Neural progenitor cell (in vitro differentiated cells): Measurements from ENCODE around the gene ZNF687. TPM values are rescaled to one million over a fixed set of nuclear protein-coding genes. Genes with fewer than 3 reads are reported as not detected.

Experiments used
- DNase-seq: peaks from one replicate; pipeline ENCODE4 v3.0.0-alpha.2; 2016; ENCODE audit warnings: low spot score
- H2AFZ ChIP-seq: fragments of 200-600 bp; sonication (generic); replicated peaks from 2 replicates; pipeline ENCODE4 v1.6.1; 2016; ENCODE audit warnings: antibody characterized with exemption
- H3F3A ChIP-seq: fragments of 200-600 bp; sonication (generic); 2 replicates; pipeline ENCODE4 v1.6.1; 2016; ENCODE audit warnings: antibody characterized with exemption, low read depth
- H3K27ac ChIP-seq: fragments of 200-600 bp; sonication (generic); 2 replicates; pipeline ENCODE4 v1.5.1; 2016; ENCODE audit warnings: mild to moderate bottlenecking
- H3K27me3 ChIP-seq: fragments of 200-600 bp; sonication (generic); 2 replicates; pipeline ENCODE4 v1.6.1; 2016; ENCODE audit warnings: mild to moderate bottlenecking, moderate library complexity
- H3K36me3 ChIP-seq: fragments of 200-600 bp; sonication (generic); 2 replicates; pipeline ENCODE4 v1.5.1; 2016
- H3K4me1 ChIP-seq: fragments of 200-600 bp; sonication (generic); 2 replicates; pipeline ENCODE4 v1.6.1; 2016; ENCODE audit warnings: mixed run types
- H3K4me2 ChIP-seq: fragments of 200-600 bp; sonication (generic); 2 replicates; pipeline ENCODE4 v1.6.1; 2016
- H3K4me3 ChIP-seq: fragments of 200-600 bp; sonication (generic); 2 replicates; pipeline ENCODE4 v1.5.1; 2016
- H3K79me2 ChIP-seq: fragments of 200-600 bp; sonication (generic); 2 replicates; pipeline ENCODE4 v1.6.1; 2016; ENCODE audit warnings: low read depth
- H3K9ac ChIP-seq: fragments of 200-600 bp; sonication (generic); 2 replicates; pipeline ENCODE4 v1.6.1; 2016
- H3K9me3 ChIP-seq: fragments of 200-600 bp; sonication (generic); 2 replicates; pipeline ENCODE4 v1.5.1; 2016; ENCODE audit warnings: low read depth
- H4K20me1 ChIP-seq: fragments of 200-600 bp; sonication (generic); 2 replicates; pipeline ENCODE4 v1.6.1; 2016; ENCODE audit warnings: low read depth
- H3K27ac Mint-ChIP-seq: 3 replicates; pipeline ENCODE4 v1.8.0; 2021; ENCODE audit warnings: mixed read lengths
- H3K27me3 Mint-ChIP-seq: 2 replicates; pipeline ENCODE4 v1.8.0; 2022; ENCODE audit warnings: low read depth, mild to moderate bottlenecking, inconsistent platforms, moderate library complexity, mixed read lengths; ENCODE audit not compliant: insufficient read depth
- H3K36me3 Mint-ChIP-seq: 3 replicates; pipeline ENCODE4 v1.8.0; 2021; ENCODE audit warnings: mixed read lengths
- H3K4me1 Mint-ChIP-seq: 3 replicates; pipeline ENCODE4 v1.8.0; 2021; ENCODE audit warnings: mixed read lengths
- H3K4me3 Mint-ChIP-seq: 3 replicates; pipeline ENCODE4 v1.8.0; 2021; ENCODE audit warnings: mild to moderate bottlenecking, moderate library complexity, mixed read lengths
- H3K9me3 Mint-ChIP-seq: 3 replicates; pipeline ENCODE4 v1.8.0; 2020; ENCODE audit warnings: mixed read lengths
- EZH2 ChIP-seq: fragments of 200-600 bp; sonication (generic); IDR thresholded peaks from 2 replicates; pipeline ENCODE4 v1.6.1; 2017; ENCODE audit warnings: antibody characterized with exemption, mild to moderate bottlenecking, moderate library complexity
- EZH2phosphoT487 ChIP-seq: fragments of 200-600 bp; sonication (generic); IDR thresholded peaks from 2 replicates; pipeline ENCODE4 v1.6.1; 2017; ENCODE audit warnings: antibody characterized with exemption
- total RNA-seq: library from RNA; depleted of rRNA; stranded (reverse); fragments of >200 nt; gene quantifications from 2 replicates; pipeline ENCODE4 v1.2.3, GENCODE V29; 2015; ENCODE audit warnings: low replicate concordance
- TF ChIP-seq, protein P1 (sequence below): fragments of 200-600 bp; sonication (generic); IDR thresholded peaks from 2 replicates; pipeline ENCODE4 v1.5.1; 2017; ENCODE audit warnings: antibody characterized with exemption, mild to moderate bottlenecking

The ZNF687 gene
- total RNA-seq, 1 donor from 2014 or later, result 20.2 TPM

DNA sequence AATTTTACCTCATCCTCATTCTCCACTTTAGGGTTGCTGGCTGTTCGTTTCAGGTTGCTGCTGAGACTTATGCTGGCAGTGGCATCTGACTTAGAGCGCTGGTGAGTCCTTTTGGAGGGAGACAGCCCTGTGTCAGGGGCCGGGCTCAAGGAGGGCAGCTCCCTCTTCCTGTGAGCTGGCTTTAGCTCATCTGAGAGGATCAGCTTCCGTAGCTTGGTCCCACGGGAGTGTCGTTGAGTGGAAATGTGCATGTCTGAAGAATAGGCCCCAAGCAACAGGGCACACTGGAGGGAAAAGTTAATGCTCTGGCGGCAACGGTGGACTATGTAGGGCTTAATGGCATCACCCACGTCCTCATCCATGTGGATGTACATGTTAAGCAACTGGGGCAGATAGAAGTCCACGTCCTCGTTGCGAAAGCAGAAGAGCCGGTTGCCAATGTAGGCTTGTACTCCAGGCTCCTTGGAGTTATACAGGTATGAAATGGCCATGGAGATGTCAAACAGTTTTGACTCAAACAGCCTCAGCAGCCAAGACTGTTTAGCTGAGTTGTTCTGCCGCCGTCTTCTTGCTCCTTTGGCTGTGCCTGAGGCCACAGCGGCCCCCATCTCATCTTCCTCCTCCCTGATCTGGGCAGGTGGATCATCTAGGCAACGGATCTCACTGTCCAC is 33.6 kb downstream of the ZNF687 start:
- H3K4me3 Mint-ChIP-seq, result no peak overlapping the region
- no peak overlapping the region for H3K27ac Mint-ChIP-seq
- Histone ChIP-seq H3K9ac (no peak overlapping the region), H3K79me2 (peaks cover 7% of the 10 kb centered on the region), H3K27me3 (no peaks in the 10 kb centered on the region), H3K27ac (no peak overlapping the region), H3K4me3 (no peak overlapping the region), H4K20me1 (peaks cover 4% of the 10 kb centered on the region), H3K4me1 (peaks cover 3% of the 10 kb centered on the region), H3F3A (peaks cover 1% of the 10 kb centered on the region), H3K9me3 (no peaks in the 10 kb centered on the region), H2AFZ (no peak overlapping the region), H3K36me3 (peaks cover 3% of the 10 kb centered on the region), H3K4me2 (no peak overlapping the region)
- H3K36me3 Mint-ChIP-seq, result peaks cover 32% of the 10 kb centered on the region
- no peaks in the 10 kb centered on the region for H3K9me3 Mint-ChIP-seq
- no peak for TF ChIP-seq EZH2
- TF ChIP-seq EZH2phosphoT487, result no peak
- TF ChIP-seq, protein P1, sequence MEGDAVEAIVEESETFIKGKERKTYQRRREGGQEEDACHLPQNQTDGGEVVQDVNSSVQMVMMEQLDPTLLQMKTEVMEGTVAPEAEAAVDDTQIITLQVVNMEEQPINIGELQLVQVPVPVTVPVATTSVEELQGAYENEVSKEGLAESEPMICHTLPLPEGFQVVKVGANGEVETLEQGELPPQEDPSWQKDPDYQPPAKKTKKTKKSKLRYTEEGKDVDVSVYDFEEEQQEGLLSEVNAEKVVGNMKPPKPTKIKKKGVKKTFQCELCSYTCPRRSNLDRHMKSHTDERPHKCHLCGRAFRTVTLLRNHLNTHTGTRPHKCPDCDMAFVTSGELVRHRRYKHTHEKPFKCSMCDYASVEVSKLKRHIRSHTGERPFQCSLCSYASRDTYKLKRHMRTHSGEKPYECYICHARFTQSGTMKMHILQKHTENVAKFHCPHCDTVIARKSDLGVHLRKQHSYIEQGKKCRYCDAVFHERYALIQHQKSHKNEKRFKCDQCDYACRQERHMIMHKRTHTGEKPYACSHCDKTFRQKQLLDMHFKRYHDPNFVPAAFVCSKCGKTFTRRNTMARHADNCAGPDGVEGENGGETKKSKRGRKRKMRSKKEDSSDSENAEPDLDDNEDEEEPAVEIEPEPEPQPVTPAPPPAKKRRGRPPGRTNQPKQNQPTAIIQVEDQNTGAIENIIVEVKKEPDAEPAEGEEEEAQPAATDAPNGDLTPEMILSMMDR, result no peak
- H3K4me1 Mint-ChIP-seq, result peaks cover 12% of the 10 kb centered on the region
- DNase-seq, result no peak
- no peaks in the 10 kb centered on the region for H3K27me3 Mint-ChIP-seq

GRCh38 chr1:151318975-151319374 is 36.9 kb downstream of the ZNF687 start:
- peaks cover 4% of the 10 kb centered on the region for H3K4me1 Mint-ChIP-seq
- Histone ChIP-seq H3K9me3 (no peaks in the 10 kb centered on the region), H3F3A (no peaks in the 10 kb centered on the region), H3K27me3 (no peaks in the 10 kb centered on the region), H3K79me2 (peaks cover 15% of the 10 kb centered on the region), H3K4me1 (no peaks in the 10 kb centered on the region), H3K36me3 (peaks cover 3% of the 10 kb centered on the region), H4K20me1 (no peaks in the 10 kb centered on the region), H3K9ac (no peak overlapping the region), H3K4me3 (no peak overlapping the region), H2AFZ (no peak overlapping the region), H3K27ac (no peak overlapping the region), H3K4me2 (no peak overlapping the region)
- H3K27ac Mint-ChIP-seq, result no peak overlapping the region
- H3K9me3 Mint-ChIP-seq, result no peaks in the 10 kb centered on the region
- no peak for DNase-seq
- no peaks in the 10 kb centered on the region for H3K27me3 Mint-ChIP-seq
- no peak overlapping the region for H3K4me3 Mint-ChIP-seq
- H3K36me3 Mint-ChIP-seq, result peaks cover 36% of the 10 kb centered on the region
- TF ChIP-seq EZH2phosphoT487, result no peak
- TF ChIP-seq, protein P1, result no peak
- TF ChIP-seq EZH2, result no peak

DNA sequence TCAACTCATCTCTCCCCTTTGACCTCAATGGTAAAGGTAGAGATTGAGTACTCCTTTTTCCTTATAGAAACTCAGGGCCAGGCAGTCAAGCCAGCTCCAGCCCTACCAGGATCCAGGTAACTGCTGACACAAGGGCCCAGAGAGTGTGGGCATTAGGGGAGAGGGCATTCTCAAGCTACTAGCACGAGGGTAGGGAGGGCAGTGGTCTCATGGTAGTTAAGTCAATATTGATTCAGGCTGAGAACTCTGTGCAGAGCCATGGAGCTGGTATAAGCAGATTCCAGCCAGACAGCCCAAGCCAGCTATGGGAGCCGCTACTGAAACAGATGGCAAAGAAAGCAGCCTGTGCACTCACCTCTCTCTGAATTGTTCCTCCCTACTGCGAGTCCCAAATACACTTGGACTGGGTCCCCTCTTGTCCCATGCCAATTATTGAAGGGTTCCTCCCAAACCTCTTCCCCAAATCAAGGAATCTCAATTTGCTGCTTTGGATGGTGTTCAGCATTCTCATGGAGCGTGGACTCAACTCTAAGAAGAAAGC is 42.4 kb downstream of the ZNF687 start:
- Mint-ChIP-seq H3K27ac (no peak overlapping the region), H3K36me3 (peaks cover 20% of the 10 kb centered on the region), H3K27me3 (peaks cover 4% of the 10 kb centered on the region), H3K4me1 (peaks cover 26% of the 10 kb centered on the region), H3K4me3 (no peak overlapping the region), H3K9me3 (no peaks in the 10 kb centered on the region)
- Histone ChIP-seq H3K9me3 (no peaks in the 10 kb centered on the region), H3K27me3 (no peaks in the 10 kb centered on the region), H4K20me1 (no peaks in the 10 kb centered on the region), H3K79me2 (peaks cover 38% of the 10 kb centered on the region), H3K9ac (no peak overlapping the region), H2AFZ (no peak overlapping the region), H3K4me1 (peaks cover 10% of the 10 kb centered on the region), H3K36me3 (no peaks in the 10 kb centered on the region), H3K4me3 (no peak overlapping the region), H3K27ac (no peak overlapping the region), H3F3A (peaks cover 11% of the 10 kb centered on the region), H3K4me2 (no peak overlapping the region)
- DNase-seq, result no peak
- TF ChIP-seq EZH2 (no peak), EZH2phosphoT487 (no peak)
- TF ChIP-seq, protein P1, result no peak
